ENCODE measurements around the gene POLD2. TPM values are rescaled to one million over a fixed set of nuclear protein-coding genes. Genes with fewer than 3 reads are reported as not detected.
A peak's percentile ranks its signal among the peaks of the same experiment; 100 is the strongest.

Gene POLD2
- total and polyA plus RNA-seq, 2 of the 13 experiments (the other 11 are each of a cell fraction or from before 2014, with no cell fraction given), result 87.6 to 95.1 TPM

DNA sequence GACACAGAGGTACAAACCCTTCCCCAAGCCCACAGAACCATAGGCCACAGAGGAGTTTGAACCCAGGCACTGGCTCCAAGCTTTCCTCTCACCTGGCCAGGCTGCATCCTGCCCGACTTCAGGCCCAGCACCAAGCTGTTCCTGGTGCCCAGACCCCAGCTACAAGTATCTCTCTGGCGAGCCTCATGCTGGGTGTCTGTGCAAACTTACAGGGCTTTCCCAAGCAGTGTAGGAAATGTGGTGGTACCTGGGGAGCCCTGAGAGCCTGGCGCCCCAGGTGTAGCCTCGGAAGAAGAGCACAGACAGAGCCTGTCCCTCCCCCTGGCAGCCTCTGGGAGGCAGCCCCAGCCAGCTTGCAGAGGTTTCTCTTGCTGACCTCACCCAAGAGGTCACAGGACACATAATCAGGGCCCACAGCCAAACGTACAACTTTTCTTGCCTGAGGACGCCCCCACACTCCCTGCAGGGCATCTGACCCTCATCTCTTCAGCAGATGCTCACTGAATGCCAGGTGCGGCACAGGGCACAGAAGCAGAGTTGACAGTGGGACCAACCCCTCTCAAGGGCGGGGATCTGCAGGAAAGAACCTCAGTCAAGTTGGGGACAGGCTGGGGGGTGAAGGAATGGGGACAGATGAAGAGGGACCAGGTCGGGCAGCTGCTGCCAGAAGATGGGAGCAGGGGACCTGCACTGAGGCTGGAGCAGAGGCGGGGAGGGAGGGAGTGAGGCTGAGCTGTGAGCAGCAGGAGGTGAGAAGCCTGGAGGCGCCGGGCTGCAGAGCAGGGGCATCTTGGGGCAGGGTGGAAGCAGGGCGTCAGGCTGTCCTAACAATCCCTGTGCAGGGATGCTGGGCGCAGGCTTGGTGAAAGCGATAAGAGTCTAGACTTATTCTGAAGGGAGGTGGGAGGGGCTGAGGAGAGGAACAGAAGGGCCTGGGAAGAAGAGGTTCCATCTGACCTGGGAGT lies 34.0 kb upstream of the POLD2 start:
- Histone ChIP-seq H3K9ac (ENCODE audit: insufficient read depth, low read depth, low read length) (no peak overlapping the region), H3K27ac (ENCODE audit: extremely low read length, insufficient read depth, low read length) (no peak overlapping the region), H3K27me3 (ENCODE audit: control insufficient read depth in 1 of 2, insufficient read depth in 2 of 2, low read length in 2 of 2) (peaks cover 0 to 21% of the 10 kb centered on the region in 2 experiments; a peak in 3 of 5 replicates), H2AFZ (ENCODE audit: low read length) (no peak overlapping the region), H3K4me3 (replicated peaks in 1 of 3; ENCODE audit: insufficient read depth in 1 of 3, low read depth in 2 of 3, low read length in 3 of 3) (no peak overlapping the region), H3K9me3 (ENCODE audit: low read length) (no peaks in the 10 kb centered on the region), H4K20me1 (ENCODE audit: insufficient read depth, low read length) (no peaks in the 10 kb centered on the region), H3K4me1 (ENCODE audit: insufficient read depth, low read length) (peaks cover 3% of the 10 kb centered on the region), H3K79me2 (ENCODE audit: insufficient read depth, low read length) (no peaks in the 10 kb centered on the region), H3K4me2 (ENCODE audit: low read depth, low read length) (no peak overlapping the region), H3K36me3 (replicated peaks in 1 of 2; ENCODE audit: control insufficient read depth in 1 of 2, insufficient read depth in 2 of 2, low read length in 2 of 2) (no peaks in the 10 kb centered on the region)
- intact Hi-C loops (cut with micrococcal nuclease; ENCODE audit: unreplicated experiment), result no loop called here
- 41% methylated on average over 13 of the region's 15 CpGs for WGBS (ENCODE audit: low lambda C conversion rate)
- TF ChIP-seq ESRRA (CRISPR knock-in tag; IDR thresholded peaks at IDR 0.05; ENCODE audit: low read depth) (no peak), ZNF180 (CRISPR knock-in tag; IDR thresholded peaks at IDR 0.05; ENCODE audit: borderline replicate concordance, low read depth) (no peak), ZNF567 (CRISPR knock-in tag; IDR thresholded peaks at IDR 0.05; ENCODE audit: borderline replicate concordance) (no peak), SAP130 (CRISPR knock-in tag; IDR thresholded peaks at IDR 0.05; ENCODE audit: low read depth) (no peak)
- TF ChIP-seq, protein P1, sequence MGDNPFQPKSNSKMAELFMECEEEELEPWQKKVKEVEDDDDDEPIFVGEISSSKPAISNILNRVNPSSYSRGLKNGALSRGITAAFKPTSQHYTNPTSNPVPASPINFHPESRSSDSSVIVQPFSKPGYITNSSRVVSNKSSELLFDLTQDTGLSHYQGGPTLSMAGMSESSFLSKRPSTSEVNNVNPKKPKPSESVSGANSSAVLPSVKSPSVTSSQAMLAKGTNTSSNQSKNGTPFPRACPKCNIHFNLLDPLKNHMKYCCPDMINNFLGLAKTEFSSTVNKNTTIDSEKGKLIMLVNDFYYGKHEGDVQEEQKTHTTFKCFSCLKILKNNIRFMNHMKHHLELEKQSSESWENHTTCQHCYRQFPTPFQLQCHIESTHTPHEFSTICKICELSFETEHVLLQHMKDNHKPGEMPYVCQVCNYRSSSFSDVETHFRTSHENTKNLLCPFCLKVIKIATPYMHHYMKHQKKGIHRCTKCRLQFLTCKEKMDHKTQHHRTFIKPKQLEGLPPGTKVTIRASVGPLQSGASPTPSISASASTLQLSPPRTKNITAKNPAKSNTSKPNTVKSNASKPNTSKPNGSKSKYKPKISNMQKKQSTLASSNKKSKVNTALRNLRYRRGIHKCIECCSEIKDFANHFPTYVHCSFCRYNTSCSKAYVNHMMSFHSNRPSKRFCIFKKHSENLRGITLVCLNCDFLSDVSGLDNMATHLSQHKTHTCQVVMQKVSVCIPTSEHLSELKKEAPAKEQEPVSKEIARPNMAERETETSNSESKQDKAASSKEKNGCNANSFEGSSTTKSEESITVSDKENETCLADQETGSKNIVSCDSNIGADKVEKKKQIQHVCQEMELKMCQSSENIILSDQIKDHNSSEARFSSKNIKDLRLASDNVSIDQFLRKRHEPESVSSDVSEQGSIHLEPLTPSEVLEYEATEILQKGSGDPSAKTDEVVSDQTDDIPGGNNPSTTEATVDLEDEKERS (CRISPR knock-in tag; IDR thresholded peaks at IDR 0.05), result no peak
- FAIRE-seq (no peak), ATAC-seq (peak; percentile 36; the same call in 2 of the 3 replicates), DNase-seq (ENCODE audit: low spot score) (no peak)
- in situ Hi-C loops (cut with HindIII; ENCODE audit: extremely low pct_ligation_motif_present, low pct_unique_long_range_greater_than_20kb), result no loop called here
- BruUV-seq (replicated peaks), result no TSS peak
- CTCF ChIA-PET (ENCODE audit: low intra/inter-chr PET ratio, low total read pairs), result no interaction called here
- POLR2A ChIA-PET, result no interaction called here
